NCI-H128 (cell line): ENCODE results near the gene ARHGAP9.
"Not testable (repeated sequence)": the region's sequence is repeated elsewhere in the genome, so short reads cannot be mapped to it uniquely, and the experiment has no call there.

Source experiments
- DNase-seq: peaks from one replicate; lab custom pipeline; 2025; ENCODE audit not compliant: unreplicated experiment; lab: John Stamatoyannopoulos, UW

The ARHGAP9 gene

DNA sequence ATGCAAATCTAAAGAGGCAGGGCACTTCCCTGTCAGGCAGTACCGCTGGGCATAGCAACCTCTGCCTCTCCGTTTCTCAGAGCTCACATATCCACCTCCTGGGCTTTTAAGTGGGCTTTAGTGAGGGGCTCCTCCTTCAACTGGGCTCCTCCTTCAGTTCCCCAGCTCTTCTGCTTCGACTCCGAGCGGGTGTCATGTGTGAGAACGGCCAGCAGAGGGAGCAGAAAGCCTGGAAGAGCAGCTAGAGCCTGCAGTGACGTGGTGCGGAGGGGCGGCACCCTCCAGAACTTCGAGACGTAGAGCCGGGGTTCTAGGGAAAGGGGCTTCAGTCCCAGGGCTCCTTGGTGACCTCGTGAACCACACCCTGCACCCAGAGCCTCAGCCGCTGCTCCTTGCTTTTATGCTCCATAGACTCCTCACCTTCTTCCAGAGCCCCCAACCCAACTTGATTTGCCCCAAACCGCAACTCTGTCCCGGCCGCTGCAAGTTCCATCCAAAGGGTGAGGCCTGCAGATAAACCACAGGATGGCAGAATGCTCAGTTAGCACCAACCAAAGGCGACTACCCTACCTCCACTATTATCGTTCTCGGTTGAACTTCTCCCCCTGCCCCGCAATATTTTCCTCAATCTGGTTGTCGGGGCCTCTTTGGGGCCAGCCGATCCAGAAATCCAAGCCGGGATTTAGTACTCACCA is 20.5 kb downstream of the ARHGAP9 start:
- peak; percentile 89 for DNase-seq

DNA sequence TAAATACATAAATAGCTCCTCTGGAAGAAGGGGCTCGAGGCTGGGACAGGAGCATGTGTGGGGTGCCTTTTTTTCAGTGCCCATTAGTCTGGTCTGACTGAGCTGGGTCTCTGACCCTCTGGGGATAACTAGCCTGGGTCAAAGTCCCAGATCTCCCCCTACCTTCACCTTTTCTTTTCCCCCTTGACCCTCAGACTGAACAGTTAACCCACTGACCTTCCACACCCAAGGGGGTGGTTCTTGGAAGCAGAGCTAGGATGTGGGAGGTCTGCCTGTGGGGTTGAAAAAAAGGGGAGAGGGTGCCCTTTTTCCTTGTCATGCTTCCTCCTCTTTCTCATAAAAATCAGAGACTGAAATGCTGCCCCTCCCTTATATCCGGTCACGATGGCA is 21.0 kb downstream of the ARHGAP9 start:
- DNase-seq, result no peak

DNA sequence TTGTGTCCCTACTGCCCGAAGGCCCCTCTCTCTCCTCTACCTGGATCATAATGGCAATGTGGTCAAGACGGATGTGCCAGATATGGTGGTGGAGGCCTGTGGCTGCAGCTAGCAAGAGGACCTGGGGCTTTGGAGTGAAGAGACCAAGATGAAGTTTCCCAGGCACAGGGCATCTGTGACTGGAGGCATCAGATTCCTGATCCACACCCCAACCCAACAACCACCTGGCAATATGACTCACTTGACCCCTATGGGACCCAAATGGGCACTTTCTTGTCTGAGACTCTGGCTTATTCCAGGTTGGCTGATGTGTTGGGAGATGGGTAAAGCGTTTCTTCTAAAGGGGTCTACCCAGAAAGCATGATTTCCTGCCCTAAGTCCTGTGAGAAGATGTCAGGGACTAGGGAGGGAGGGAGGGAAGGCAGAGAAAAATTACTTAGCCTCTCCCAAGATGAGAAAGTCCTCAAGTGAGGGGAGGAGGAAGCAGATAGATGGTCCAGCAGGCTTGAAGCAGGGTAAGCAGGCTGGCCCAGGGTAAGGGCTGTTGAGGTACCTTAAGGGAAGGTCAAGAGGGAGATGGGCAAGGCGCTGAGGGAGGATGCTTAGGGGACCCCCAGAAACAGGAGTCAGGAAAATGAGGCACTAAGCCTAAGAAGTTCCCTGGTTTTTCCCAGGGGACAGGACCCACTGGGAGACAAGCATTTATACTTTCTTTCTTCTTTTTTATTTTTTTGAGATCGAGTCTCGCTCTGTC is 22.8 kb downstream of the ARHGAP9 start:
- no peak for DNase-seq

DNA sequence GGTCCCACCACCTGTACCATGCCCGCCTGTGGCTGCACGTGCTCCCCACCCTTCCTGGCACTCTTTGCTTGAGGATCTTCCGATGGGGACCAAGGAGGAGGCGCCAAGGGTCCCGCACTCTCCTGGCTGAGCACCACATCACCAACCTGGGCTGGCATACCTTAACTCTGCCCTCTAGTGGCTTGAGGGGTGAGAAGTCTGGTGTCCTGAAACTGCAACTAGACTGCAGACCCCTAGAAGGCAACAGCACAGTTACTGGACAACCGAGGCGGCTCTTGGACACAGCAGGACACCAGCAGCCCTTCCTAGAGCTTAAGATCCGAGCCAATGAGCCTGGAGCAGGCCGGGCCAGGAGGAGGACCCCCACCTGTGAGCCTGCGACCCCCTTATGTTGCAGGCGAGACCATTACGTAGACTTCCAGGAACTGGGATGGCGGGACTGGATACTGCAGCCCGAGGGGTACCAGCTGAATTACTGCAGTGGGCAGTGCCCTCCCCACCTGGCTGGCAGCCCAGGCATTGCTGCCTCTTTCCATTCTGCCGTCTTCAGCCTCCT is 23.4 kb downstream of the ARHGAP9 start:
- DNase-seq, result peak; percentile 20

DNA sequence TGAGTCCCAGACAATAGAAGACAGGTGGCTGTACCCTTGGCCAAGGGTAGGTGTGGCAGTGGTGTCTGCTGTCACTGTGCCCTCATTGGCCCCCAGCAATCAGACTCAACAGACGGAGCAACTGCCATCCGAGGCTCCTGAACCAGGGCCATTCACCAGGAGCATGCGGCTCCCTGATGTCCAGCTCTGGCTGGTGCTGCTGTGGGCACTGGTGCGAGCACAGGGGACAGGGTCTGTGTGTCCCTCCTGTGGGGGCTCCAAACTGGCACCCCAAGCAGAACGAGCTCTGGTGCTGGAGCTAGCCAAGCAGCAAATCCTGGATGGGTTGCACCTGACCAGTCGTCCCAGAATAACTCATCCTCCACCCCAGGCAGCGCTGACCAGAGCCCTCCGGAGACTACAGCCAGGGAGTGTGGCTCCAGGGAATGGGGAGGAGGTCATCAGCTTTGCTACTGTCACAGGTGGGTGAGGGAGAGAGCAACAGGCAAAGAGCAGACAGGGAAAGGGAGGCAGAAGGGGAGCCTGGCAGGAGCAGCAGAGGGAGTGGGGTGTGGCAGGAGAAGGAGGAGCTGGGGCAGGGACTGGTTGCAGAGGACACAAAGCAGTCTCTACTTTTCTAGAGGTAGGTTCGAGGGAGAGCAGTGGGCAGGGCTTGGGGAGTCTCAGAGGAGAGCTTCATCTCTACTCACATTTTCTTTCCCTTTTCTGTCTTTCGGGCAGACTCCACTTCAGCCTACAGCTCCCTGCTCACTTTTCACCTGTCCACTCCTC is 24.1 kb downstream of the ARHGAP9 start:
- DNase-seq, result no peak

DNA sequence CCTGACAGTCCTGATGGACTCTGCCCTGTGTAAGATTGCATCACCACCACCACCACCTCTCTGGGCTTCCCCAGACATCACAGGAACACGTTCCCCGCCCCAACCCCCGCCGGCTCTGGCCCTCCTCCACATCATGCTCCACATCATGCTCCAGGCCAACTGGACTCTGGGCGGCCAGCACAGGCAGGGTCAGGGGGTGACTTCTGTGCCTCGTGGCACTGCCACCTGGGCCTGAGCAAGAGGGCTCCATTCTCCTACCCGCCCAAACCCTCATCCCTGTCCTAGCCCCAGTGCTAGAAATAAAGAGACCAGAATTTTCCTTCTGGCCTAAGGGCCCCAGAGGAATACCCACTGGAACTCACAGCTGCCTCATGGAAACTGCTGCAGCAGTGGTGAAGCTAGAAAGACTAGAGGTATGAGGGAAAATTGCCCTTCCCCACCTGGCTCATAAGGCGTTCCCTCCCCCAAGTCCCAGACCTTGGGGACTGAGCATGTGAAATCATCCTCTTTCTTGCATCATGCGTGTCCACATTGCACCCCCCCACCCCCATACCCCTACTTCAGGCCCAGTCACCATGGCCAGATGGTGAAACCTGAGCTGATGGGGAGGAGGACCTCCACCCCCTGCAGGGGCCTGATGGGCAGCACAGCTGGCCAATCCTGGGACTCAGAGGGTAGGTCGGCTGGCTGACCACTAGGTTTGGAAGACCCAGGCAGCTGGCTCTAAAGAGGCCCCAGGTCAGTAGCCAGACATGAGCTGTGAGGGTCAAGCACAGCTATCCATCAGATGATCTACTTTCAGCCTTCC is 24.9 kb downstream of the ARHGAP9 start, which contains the start of gene INHBE:
TSS of gene INHBE (plus strand) at position 742 of the 808 bp plus-strand sequence. CDS start 230 bp downstream, outside the sequence.
- DNase-seq, result no peak

DNA sequence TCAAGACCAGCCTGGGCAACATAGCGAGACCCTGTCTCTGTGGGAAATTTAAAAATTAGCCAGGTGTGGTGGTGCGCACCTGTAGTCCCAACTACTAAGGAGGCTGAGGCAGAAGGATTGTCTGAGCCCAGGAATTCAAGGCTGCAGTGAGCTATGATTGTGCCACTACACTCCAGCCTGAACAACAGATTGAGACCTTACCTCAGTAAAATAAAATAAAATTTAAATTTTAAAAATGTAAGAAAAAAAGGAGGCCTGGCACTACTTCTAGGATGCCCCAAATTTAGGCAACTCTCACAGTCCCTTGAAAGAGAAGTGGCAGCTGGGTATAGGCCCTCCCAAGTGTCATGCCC is 25.5 kb downstream of the ARHGAP9 start:
- DNase-seq, result no peak

DNA sequence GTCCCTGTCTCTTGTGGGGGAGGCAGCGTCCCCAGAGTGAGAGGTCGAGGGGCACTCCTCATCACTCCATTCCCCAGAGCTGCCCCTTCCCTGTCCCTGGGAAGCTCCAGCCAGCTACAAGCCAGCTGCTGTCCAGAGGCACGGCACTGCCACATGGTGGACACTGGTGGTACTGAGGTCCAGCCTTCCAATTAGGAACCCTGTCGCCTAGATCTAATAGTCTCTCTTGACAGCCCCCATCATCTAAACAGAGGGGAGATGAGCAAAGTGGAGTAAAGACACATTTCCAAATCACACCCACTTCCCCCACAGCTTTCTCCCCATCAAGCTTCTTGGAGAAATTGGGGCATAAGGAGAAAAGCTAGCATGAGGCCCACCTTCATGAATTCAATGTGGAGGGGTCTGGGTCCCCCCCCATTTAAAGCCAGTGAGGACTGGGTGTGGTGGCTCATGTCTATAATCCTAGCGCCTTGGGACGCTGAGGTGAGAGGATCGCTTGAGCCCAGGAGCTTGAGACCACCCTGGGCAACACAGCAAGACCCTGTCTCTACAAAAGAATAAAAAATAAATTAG is 26.6 kb downstream of the ARHGAP9 start:
- DNase-seq, result peak; percentile 71

DNA sequence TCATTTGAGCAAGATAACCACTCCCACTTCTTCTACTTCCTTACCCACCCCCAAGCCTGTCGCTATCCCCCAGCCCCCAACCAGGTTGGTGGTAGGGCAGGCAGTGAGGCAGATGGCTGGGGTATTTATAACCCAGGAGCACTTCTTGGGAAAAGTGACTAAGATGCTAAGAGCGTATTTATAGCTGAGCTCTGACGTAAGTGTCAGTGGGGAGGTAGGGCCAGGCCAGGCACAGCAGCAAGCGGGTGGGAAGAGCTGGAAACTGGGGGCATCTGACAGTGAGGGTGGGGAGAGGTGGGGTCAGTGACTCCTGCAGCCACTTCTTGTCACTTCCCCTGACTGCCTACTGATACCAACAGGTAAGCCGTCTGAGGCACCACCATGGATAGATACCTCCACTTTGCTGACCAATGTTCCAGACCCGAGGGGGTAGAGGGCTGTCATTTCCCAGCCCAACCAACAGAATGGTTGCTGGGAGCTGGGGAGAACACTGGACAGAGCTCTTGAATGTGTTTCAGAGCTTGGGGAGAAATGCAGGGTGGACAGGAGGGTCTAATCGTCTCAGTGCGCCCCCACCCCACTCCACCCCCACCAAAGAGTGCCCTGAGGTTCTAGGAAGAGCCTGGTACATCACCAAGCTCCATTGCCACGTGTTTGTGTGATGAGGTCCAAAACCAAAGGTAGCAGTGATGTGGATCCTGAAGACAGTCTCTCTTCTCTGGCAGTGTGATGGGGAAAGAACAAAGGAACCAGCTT is 27.3 kb downstream of the ARHGAP9 start:
- no peak for DNase-seq

DNA sequence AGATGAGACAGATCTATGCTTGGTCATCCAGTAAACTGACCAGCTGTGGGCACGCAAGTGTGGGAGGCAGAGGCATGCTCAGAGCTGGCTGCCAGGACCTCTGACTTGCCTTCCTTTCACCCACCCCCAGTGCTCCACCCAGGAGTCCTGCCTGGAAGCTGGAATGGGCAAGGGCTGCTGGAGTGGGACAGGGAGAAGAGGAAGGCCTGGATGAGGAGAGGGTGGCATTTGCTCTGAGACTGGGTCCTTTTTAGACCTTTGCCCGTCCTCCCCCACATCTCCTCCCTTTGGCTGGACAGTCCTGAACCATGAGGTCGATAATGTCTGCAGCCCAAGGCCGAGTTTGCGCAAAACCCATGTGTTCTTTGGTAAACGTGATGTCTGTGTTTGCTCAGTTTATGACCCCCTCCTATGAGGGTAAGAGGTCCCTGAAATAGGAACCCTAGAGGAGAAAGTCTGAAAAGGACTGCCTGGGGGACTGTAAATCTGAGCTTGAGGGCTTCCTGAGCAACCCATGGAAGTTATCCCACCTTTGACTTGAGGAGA is 28.4 kb downstream of the ARHGAP9 start:
- DNase-seq, result no peak

DNA sequence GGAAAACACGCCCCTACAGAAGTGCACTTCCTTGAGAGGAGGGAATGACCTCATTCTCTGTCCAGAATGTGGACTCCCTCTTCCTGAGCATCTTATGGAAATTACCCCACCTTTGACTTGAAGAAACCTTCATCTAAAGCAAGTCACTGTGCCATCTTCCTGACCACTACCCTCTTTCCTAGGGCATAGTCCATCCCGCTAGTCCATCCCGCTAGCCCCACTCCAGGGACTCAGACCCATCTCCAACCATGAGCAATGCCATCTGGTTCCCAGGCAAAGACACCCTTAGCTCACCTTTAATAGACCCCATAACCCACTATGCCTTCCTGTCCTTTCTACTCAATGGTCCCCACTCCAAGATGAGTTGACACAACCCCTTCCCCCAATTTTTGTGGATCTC is 29.6 kb downstream of the ARHGAP9 start:
- DNase-seq, result no peak

DNA sequence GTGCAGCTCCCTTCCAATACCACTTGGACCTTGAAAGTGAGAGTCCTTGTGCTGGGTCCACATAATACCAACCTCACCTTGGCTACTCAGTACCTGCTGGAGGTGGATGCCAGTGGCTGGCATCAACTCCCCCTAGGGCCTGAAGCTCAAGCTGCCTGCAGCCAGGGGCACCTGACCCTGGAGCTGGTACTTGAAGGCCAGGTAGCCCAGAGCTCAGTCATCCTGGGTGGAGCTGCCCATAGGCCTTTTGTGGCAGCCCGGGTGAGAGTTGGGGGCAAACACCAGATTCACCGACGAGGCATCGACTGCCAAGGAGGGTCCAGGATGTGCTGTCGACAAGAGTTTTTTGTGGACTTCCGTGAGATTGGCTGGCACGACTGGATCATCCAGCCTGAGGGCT is 30.3 kb downstream of the ARHGAP9 start:
- DNase-seq, result no peak

DNA sequence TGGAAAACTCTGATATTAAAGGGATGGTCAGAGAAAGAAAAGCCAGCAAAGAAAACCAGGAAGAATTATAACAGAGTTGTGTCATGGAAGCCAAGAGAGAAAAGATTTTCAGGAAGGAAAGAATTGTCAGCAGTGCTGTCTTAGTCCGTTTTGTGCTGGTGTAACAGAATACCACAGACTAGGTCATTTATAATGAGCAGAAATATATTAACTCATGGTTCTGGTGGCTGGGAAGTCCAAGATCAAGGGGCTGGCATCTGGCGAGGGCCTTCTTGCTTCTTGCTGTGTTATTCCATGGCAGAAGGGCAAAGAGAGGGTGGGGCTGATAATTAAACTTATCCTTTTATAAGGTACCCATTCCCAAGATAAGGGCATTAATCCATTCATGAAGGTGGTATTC is 31.0 kb downstream of the ARHGAP9 start:
- DNase-seq, result no peak

DNA sequence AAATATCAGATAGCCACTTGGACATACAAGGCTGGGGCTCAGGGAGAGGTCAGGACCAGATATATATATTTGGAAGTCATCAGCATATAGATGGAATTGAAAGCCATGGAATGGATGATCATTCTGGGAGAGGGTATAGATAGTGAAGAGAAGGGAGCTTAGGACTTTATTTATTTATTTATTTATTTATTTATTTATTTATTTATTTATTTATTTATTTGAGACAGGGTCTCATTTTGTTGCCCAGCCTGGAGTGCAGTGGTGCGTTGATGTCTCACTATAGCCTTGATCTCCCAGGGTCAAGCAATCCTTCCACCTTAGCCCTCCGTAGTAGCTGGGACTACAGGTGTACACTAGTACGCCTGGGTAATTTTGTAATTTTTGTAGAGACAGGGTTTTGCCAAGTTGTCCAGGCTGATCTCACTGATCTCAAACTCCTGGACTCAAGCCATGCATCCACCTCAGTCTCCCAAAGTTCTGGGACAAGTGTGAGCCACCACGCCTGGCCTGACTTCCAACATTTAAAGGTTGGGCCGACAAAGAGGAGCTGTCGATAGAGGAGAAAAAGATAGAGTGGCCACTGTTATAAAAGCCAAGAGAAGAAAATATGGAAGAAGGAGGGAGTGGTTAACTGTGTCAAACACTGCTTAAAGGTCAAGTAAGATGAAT is 33.2 kb downstream of the ARHGAP9 start:
- no peak for DNase-seq

DNA sequence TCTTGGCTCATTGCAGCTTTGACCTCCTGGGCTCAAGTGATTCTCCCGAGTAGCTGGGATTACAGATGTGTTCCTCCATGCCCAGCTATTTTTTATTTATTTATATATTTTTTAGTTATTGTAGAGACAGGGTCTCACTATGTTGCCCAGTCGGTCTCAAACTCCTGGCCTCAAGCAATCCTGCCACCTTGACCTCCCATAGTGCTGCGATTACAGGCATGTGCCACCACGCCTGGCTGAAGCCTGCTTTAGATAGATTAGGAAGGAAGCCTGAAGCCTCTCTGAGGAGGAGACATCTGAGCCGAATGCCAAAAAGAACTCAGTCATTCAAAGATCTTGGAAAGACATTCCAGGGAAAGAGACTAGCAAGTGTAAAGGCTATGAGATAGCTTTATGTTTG is 34.9 kb downstream of the ARHGAP9 start:
- DNase-seq, result no peak

DNA sequence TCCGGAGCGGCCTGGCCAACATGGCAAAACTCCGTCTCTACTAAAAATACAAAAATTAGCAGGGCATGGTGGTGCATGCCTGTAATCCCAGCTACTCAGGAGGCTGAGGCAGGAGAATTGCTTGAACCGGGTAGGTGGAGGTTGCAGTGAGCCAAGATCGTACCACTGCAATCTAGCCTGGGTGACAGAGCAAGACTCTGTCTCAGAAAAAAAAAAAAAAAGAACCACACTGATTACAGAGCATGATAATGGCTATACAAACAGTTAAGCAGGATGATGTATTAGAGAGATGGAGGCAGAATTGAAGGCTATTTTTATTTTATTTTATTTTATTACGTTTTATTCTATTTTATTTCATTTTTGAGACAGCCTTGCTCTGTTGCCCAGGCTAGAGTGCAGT is 35.3 kb downstream of the ARHGAP9 start:
- not testable (repeated sequence) for DNase-seq

DNA sequence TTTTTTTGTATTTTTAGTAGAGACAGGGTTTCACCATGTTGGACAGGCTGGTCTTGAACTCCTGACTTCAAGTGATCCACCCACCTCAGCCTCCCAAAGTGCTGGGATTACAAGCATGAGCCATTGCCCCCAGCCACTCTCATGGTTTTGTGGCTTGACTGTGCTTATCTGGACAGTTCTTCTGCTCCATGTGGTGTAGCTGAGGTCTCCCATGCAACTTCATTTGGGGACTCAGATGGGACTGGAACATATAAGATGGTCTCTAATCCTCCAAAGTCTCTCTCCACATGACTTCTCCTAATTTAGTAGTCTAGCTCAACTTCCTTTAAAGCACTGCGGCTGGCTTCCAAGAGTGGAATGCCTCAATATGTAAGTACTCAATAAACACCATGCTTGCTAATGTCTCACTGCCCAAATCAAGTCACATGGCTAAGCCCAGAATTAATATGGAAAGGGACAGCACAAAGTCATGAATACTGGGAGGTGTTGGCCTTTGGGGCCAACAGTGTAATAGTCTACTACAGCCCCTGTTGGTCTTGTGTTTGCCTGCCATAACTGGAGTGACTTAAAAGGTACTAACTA is 37.7 kb downstream of the ARHGAP9 start:
- no peak for DNase-seq

DNA sequence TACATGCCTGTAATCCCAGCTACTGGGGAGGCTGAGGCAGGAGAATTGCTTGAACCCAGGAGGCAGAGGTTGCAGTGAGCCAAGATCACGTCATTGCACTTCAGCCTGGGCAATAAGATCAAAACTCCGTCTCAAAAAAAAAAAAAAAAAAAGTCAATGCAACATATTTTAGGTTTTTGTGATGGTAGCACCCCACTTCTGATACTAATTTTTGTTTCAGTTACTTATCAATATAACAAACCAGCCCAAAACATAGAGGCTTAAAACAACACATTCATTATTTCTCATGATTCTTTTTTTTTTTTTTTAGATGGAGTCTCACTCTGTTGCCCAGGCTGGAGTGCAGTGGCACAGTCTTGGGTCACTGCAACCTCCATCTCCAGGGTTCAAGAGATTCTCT is 38.3 kb downstream of the ARHGAP9 start:
- not testable (repeated sequence) for DNase-seq
